Neutrophil (primary cell): ENCODE measurements around the gene KLHL15.
"Not testable (repeated sequence)": the region's sequence is repeated elsewhere in the genome, so short reads cannot be mapped to it uniquely, and the experiment has no call there.

ENCODE experiments used
- H3K27ac ChIP-seq: fragments of 200-600 bp; sonication (generic); 2 replicates; pipeline ENCODE4 v1.5.1; 2016; ENCODE audit warnings: mild to moderate bottlenecking, moderate library complexity
- H3K27me3 ChIP-seq: fragments of 200-600 bp; sonication (generic); 2 replicates; pipeline ENCODE4 v1.6.0; 2016; ENCODE audit warnings: mild to moderate bottlenecking
- H3K36me3 ChIP-seq: fragments of 200-600 bp; sonication (generic); 2 replicates; pipeline ENCODE4 v1.5.1; 2017
- H3K4me1 ChIP-seq, 2 experiments: fragments of 200-600 bp in 1 of 2; sonication (generic) in 1 of 2; 1 replicate in 1 of 2; 2 replicates in 1 of 2; pipeline versions ENCODE4 v1.5.1 to v1.6.1; 2013 to 2016; ENCODE audit warnings: low read depth in 1 of 2, low read length in 1 of 2, mild to moderate bottlenecking in 1 of 2, moderate library complexity in 1 of 2; ENCODE audit not compliant: control insufficient read depth in 1 of 2, insufficient read depth in 1 of 2
- H3K4me3 ChIP-seq, 2 experiments: fragments of 200-600 bp in 1 of 2; sonication (generic) in 1 of 2; 1 replicate in 1 of 2; 2 replicates in 1 of 2; pipeline ENCODE4 v1.5.1; 2013 to 2016; ENCODE audit warnings: low read depth in 1 of 2, low read length in 1 of 2, mild to moderate bottlenecking in 1 of 2, moderate library complexity in 1 of 2
- H3K9me3 ChIP-seq: fragments of 200-600 bp; sonication (generic); 2 replicates; pipeline ENCODE4 v1.5.1; 2016
- CTCF ChIP-seq: fragments of 200-600 bp; sonication (generic); IDR thresholded peaks from 2 replicates; pipeline ENCODE4 v1.5.1; 2016; ENCODE audit warnings: antibody characterized with exemption

The KLHL15 gene, protein sequence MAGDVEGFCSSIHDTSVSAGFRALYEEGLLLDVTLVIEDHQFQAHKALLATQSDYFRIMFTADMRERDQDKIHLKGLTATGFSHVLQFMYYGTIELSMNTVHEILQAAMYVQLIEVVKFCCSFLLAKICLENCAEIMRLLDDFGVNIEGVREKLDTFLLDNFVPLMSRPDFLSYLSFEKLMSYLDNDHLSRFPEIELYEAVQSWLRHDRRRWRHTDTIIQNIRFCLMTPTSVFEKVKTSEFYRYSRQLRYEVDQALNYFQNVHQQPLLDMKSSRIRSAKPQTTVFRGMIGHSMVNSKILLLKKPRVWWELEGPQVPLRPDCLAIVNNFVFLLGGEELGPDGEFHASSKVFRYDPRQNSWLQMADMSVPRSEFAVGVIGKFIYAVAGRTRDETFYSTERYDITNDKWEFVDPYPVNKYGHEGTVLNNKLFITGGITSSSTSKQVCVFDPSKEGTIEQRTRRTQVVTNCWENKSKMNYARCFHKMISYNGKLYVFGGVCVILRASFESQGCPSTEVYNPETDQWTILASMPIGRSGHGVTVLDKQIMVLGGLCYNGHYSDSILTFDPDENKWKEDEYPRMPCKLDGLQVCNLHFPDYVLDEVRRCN

GRCh38 chrX:24027086-24027485 is at the start of gene KLHL15:
Gene KLHL15 (minus strand): TSS chrX:24027186. CDS start chrX:24006693, 20,493 bp downstream.
- no peaks in the 10 kb centered on the region for H3K9me3 ChIP-seq
- H3K27ac ChIP-seq: peak within 1 kb of the TSS; percentile 97
- H3K27me3 ChIP-seq: no peaks in the 10 kb centered on the region
- no peaks in the 10 kb centered on the region for H3K36me3 ChIP-seq
- TF ChIP-seq CTCF: no peak
- H3K4me1 ChIP-seq: peaks cover 7 to 21% of the 10 kb centered on the region in 2 experiments
- H3K4me3 ChIP-seq: peak within 1 kb of the TSS; percentile 72 to 80

- Histone ChIP-seq H3K4me1 (no peaks in the 10 kb centered on the region), H3K36me3 (peaks cover 80% of the 10 kb centered on the region), H3K4me3 (no peak overlapping the region), H3K27me3 (no peaks in the 10 kb centered on the region), H3K9me3 (no peaks in the 10 kb centered on the region), H3K27ac (no peak overlapping the region)
- no peak for TF ChIP-seq CTCF
Measured at GRCh38 chrX:24069877-24070276, 42.9 kb upstream of the KLHL15 start.

DNA sequence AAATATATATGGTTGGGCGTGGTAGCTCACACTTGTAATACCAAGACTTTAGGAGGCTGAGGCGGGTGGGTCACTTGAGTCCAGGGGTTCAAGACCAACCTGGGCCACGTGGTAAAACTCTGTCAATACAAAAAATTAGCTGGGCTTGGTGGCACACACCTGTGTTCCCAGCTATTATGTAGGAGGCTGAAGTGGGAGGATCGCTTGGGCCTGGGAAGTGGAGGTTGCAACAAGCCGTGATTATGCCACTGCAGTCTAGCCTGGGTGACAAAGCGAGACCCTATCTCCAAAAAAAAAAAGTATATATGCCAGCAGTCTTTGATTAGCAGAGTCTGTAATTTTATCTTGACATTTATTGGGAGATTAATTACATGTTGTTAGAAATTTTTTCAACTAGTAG is 36.5 kb upstream of the KLHL15 start:
- Histone ChIP-seq H3K9me3 (no peaks in the 10 kb centered on the region), H3K36me3 (peaks cover 78% of the 10 kb centered on the region)

DNA sequence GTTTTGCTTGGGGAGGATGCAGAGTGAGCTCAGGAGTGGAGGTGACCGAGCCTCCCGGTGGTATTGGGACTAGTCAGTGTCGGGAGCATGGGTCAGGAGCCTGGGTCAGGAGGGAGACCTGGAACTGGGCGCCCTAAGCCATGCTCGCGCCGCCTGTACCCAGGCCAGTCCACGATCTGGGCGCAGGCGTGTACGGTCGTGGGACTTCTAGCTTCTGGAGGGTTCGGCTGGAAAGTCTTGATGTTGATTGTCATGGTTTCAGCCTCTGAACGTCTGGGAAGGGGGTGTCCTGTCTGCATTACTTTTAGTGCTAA is 28.0 kb upstream of the KLHL15 start:
- Histone ChIP-seq H3K4me1 (peaks cover 6 to 7% of the 10 kb centered on the region in 2 experiments), H3K27ac (no peak overlapping the region), H3K4me3 (peak overlapping the region; percentile 67 to 89), H3K36me3 (peaks cover 19% of the 10 kb centered on the region), H3K27me3 (no peaks in the 10 kb centered on the region), H3K9me3 (no peaks in the 10 kb centered on the region)
- no peak for TF ChIP-seq CTCF

More for the DNA sequence above, 36.5 kb upstream of the KLHL15 start:
- no peak for TF ChIP-seq CTCF
- no peaks in the 10 kb centered on the region for H3K4me1 ChIP-seq
- no peak overlapping the region for H3K4me3 ChIP-seq
- H3K27ac ChIP-seq: no peak overlapping the region
- no peaks in the 10 kb centered on the region for H3K27me3 ChIP-seq

DNA sequence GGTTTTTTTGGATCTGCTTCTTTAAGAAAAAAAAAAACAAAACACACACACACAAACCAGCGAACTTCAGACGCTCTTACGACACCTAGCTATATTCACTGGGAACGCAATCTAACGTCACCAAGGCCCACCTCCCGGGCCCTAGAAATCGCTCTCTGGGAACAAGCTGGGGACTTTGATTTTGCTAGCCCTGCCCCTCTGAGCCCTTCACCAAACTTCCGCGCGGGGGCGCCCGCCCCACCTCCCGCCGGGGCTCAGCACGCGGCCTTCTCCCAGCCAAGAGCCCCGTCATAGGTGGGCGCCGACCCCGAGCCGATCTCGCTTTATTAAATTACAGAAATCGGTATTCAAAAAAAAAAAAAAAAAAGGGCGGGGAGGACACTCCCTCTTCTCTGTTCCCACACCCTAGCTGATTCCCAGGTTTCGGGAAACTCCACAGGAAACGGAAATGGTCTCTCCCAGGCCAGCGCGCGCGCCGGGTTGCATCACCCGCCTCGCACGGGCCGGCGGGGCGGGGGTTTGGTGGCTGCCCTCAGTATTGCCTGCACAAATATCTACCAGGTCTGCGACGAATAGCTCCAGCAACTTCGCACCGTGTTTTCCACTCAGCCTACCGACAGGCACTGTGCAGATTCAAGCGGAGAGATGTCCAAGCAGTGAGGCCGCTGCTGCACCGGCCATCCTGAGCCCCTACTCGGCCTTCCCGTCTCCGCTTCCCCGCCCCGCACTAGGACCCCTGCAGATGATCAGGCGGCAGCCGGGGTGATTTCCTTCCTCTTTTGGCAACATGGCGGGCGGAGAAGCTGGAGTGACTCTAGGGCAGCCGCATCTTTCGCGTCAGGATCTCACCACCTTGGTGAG is 27.4 kb upstream of the KLHL15 start, which contains the start of gene EIF2S3:
EIF2S3 (plus strand) TSS at position 775 of the 861 bp plus-strand sequence; CDS start at position 788, 13 bp downstream.
- Histone ChIP-seq H3K36me3 (peaks cover 14% of the 10 kb centered on the region), H3K27me3 (no peaks in the 10 kb centered on the region), H3K4me1 (peaks cover 6 to 7% of the 10 kb centered on the region in 2 experiments), H3K27ac (no peak within 1 kb of the TSS), H3K4me3 (peak within 1 kb of the TSS; percentile 67 to 89), H3K9me3 (no peaks in the 10 kb centered on the region)
- peak; percentile 49 for TF ChIP-seq CTCF

GRCh38 chrX:24050522-24051318 is 23.7 kb upstream of the KLHL15 start:
- not testable (repeated sequence) for H3K27ac ChIP-seq, H3K9me3 ChIP-seq, H3K4me3 ChIP-seq, H3K4me1 ChIP-seq, H3K36me3 ChIP-seq, H3K27me3 ChIP-seq

DNA sequence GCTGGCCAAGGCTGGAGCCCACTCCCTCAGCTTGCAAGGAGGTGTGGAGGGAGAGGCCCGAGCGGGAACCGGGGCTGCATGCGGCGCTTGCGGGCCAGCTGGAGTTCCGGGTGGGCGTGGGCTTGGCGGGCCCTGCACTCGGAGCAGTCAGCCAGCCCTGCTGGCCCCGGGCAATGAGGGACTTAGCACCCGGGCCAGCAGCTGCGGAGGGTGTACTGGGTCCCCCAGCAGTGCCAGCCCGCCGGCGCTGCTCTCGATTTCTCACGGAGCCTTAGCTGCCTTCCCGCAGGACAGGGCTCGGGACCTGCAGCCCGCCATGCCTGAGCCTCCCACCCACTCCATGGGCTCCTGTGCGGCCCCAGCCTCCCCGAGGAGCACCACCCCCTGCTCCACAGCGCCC is 22.7 kb upstream of the KLHL15 start:
- H3K27me3 ChIP-seq, H3K9me3 ChIP-seq, H3K36me3 ChIP-seq, H3K27ac ChIP-seq, H3K4me1 ChIP-seq, H3K4me3 ChIP-seq: not testable (repeated sequence)
